IPS-18a (cell line): ENCODE data around the gene CAPN5.

Experiments used
- H3K27ac ChIP-seq: one replicate; pipeline ENCODE4 v1.5.1; 2013; ENCODE audit warnings: low read length
- H3K27me3 ChIP-seq: one replicate; pipeline ENCODE4 v1.6.1; 2013; ENCODE audit warnings: mild to moderate bottlenecking, low read length; ENCODE audit not compliant: control insufficient read depth, insufficient read depth
- H3K36me3 ChIP-seq: one replicate; pipeline ENCODE4 v1.6.1; 2013; ENCODE audit warnings: low read depth, low read length; ENCODE audit not compliant: control insufficient read depth
- H3K4me1 ChIP-seq: one replicate; pipeline ENCODE4 v1.6.1; 2013; ENCODE audit warnings: low read depth, low read length; ENCODE audit not compliant: control insufficient read depth
- H3K4me3 ChIP-seq: one replicate; pipeline ENCODE4 v1.5.1; 2013; ENCODE audit warnings: low read length
- H3K9ac ChIP-seq: one replicate; pipeline ENCODE4 v1.6.1; 2013; ENCODE audit warnings: mild to moderate bottlenecking, low read length, moderate library complexity
- H3K9me3 ChIP-seq: one replicate; pipeline ENCODE4 v1.6.1; 2013; ENCODE audit warnings: low read depth, low read length; ENCODE audit not compliant: control insufficient read depth

The CAPN5 gene

GRCh38 chr11:77167111-77167626 lies 100.4 kb downstream of the CAPN5 start:
- Histone ChIP-seq H3K36me3 (no peaks in the 10 kb centered on the region), H3K9ac (no peak overlapping the region), H3K9me3 (no peaks in the 10 kb centered on the region), H3K27ac (no peak overlapping the region), H3K4me3 (no peak overlapping the region), H3K27me3 (no peaks in the 10 kb centered on the region), H3K4me1 (peaks cover 21% of the 10 kb centered on the region)

DNA sequence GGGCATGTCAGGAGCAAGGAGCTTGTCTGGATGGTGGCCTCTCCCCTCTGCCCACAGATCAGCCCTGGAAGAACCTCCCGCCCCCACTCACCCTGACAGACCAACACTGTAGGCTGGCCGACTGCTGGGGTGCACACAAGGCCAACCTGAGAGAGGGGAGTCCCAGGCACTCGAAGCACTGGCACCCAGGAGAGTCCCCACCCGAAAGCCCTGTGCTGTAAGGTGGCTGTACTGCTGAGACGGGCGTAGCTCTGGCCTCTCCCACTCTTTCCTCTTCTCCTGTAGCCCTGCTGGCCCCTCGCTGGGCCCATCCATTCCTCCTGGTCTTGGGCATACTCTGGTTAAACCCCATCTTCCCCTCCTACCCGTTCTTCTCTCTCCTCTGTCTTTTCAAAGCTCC lies 101.0 kb downstream of the CAPN5 start:
- no peak overlapping the region for H3K27ac ChIP-seq
- no peak overlapping the region for H3K4me3 ChIP-seq
- H3K27me3 ChIP-seq = no peaks in the 10 kb centered on the region
- peaks cover 23% of the 10 kb centered on the region for H3K4me1 ChIP-seq
- H3K36me3 ChIP-seq = no peaks in the 10 kb centered on the region
- no peaks in the 10 kb centered on the region for H3K9me3 ChIP-seq
- H3K9ac ChIP-seq = no peak overlapping the region

- no peak overlapping the region for H3K4me3 ChIP-seq
- no peaks in the 10 kb centered on the region for H3K27me3 ChIP-seq
- H3K4me1 ChIP-seq = peaks cover 23% of the 10 kb centered on the region
- H3K9ac ChIP-seq = no peak overlapping the region
- H3K36me3 ChIP-seq = no peaks in the 10 kb centered on the region
- no peak overlapping the region for H3K27ac ChIP-seq
- no peaks in the 10 kb centered on the region for H3K9me3 ChIP-seq
Measured at GRCh38 chr11:77170107-77170506, 103.3 kb downstream of the CAPN5 start.

DNA sequence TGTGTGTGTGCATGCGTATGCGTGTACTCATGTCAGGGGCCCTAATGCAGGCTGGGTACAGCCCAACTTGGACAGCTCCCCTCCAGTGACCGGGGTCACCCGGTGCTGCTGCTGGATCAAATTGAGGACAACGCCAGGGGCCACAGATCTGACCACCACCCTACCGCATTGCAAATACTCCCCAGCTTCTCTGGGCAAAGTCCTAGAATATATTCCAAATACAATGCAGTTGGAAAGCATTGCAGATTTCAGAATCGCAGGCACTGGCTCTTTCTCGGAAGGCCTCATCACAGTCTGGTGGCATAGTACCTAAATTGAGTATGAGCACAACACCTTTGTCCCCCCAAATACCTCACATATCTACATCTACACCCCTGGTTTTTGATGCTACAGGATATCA lies 104.5 kb downstream of the CAPN5 start:
- Histone ChIP-seq H3K27ac (no peak overlapping the region), H3K27me3 (no peaks in the 10 kb centered on the region), H3K36me3 (no peaks in the 10 kb centered on the region), H3K9ac (no peak overlapping the region), H3K4me1 (peaks cover 33% of the 10 kb centered on the region), H3K4me3 (no peak overlapping the region), H3K9me3 (no peaks in the 10 kb centered on the region)

DNA sequence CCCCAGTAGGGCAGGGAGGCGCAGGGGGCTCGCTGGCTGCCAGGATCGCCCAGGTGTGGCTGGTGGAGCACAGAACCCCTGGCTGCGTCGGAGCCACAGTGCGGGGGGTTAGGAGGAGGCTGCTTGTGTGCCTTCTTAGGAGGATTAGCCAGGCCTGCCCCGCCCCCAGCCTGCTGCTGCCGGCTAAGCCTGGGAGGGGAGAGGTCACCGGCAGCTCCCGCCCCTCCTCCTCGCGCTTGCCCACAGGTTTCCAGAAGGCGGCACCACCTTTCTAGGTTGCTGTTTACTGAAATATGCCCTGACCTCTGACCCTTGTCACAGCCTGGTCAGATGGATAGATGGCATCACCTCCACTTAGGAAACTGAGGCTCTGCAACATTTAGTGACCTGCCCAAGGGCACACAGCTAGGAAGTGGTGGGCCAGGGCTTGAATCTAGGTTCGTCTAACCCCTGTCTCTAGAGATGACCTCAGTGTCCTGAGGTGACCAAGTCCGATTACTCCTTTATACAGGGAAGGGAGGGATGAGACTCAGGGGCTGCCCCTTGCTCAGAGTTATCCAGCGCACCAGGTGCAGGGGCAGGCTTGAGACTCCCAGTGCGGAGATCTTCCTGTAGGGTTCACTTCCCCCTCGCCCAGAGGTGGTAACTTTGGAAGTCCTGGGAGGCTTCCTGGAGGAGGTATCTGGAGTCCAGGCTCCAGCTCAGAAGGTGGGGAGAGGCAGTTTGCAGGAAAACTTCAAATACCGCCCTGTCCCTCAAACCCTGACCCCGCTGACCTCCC lies 105.3 kb downstream of the CAPN5 start:
- no peak overlapping the region for H3K4me3 ChIP-seq
- H3K27ac ChIP-seq = no peak overlapping the region
- no peaks in the 10 kb centered on the region for H3K36me3 ChIP-seq
- no peaks in the 10 kb centered on the region for H3K27me3 ChIP-seq
- no peak overlapping the region for H3K9ac ChIP-seq
- H3K9me3 ChIP-seq = no peaks in the 10 kb centered on the region
- H3K4me1 ChIP-seq = peaks cover 38% of the 10 kb centered on the region

- H3K9me3 ChIP-seq = no peaks in the 10 kb centered on the region
- H3K27me3 ChIP-seq = no peaks in the 10 kb centered on the region
- H3K36me3 ChIP-seq = no peaks in the 10 kb centered on the region
- no peak overlapping the region for H3K27ac ChIP-seq
- H3K4me1 ChIP-seq = peaks cover 38% of the 10 kb centered on the region
- H3K4me3 ChIP-seq = no peak overlapping the region
- no peak overlapping the region for H3K9ac ChIP-seq
Measured at GRCh38 chr11:77172666-77172982, 105.9 kb downstream of the CAPN5 start.

DNA sequence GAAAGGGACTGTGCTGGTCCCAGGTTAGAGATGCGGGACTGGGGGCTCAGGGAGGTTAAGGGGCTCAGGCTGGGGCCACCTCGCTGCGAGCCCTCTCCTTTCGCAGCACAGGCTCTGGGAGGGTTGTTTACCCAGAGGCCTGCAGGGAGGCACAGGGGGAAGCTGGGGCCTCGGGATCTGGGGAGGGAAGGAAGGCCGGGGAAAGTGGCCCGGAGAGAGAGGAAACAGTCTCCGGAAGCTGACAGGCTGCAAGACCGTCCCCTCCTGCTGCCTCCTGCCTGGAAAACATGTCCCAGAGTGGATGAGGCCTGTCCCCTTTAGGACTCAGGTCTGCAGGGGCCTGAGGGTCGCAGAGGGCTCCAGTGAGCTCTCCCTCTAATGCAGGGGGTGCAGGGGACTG lies 106.7 kb downstream of the CAPN5 start:
- Histone ChIP-seq H3K9ac (no peak overlapping the region), H3K9me3 (no peaks in the 10 kb centered on the region), H3K36me3 (no peaks in the 10 kb centered on the region), H3K4me1 (peaks cover 38% of the 10 kb centered on the region), H3K27ac (no peak overlapping the region), H3K4me3 (no peak overlapping the region), H3K27me3 (no peaks in the 10 kb centered on the region)

- Histone ChIP-seq H3K36me3 (no peaks in the 10 kb centered on the region), H3K9ac (no peak overlapping the region), H3K27ac (no peak overlapping the region), H3K9me3 (no peaks in the 10 kb centered on the region), H3K4me1 (peaks cover 38% of the 10 kb centered on the region), H3K27me3 (no peaks in the 10 kb centered on the region), H3K4me3 (no peak overlapping the region)
Measured at GRCh38 chr11:77174559-77174958, 107.8 kb downstream of the CAPN5 start.

- Histone ChIP-seq H3K27me3 (no peaks in the 10 kb centered on the region), H3K9me3 (no peaks in the 10 kb centered on the region), H3K36me3 (no peaks in the 10 kb centered on the region), H3K4me1 (peaks cover 36% of the 10 kb centered on the region), H3K9ac (no peak overlapping the region), H3K4me3 (no peak overlapping the region), H3K27ac (no peak overlapping the region)
Measured at GRCh38 chr11:77175021-77175842, 108.5 kb downstream of the CAPN5 start.
